SK-N-SH (cell line): ENCODE data around the gene ZNRF1.

Experiments
- CTCF ChIP-seq: fragments of 200-600 bp; sonication (generic); IDR thresholded peaks from 2 replicates; pipeline ENCODE4 v1.6.1; 2017; ENCODE audit warnings: antibody characterized with exemption, mild to moderate bottlenecking, moderate library complexity
- JUND ChIP-seq: IDR thresholded peaks from 2 replicates; pipeline ENCODE4 v1.4.0; 2012
- YY1 ChIP-seq: IDR thresholded peaks from 2 replicates; pipeline ENCODE4 v1.4.0; 2012; ENCODE audit warnings: low read depth, mild to moderate bottlenecking

GRCh38 chr16:75121949-75122568 is 123.2 kb downstream of the ZNRF1 start:
- no peak for TF ChIP-seq CTCF
- no peak for TF ChIP-seq JUND
- no peak for TF ChIP-seq YY1
